ENCODE data around the gene CDIP1.

Gene CDIP1

GRCh38 chr16:4513881-4514280 lies 24.7 kb downstream of the CDIP1 start:
- DNase-seq (ENCODE audit: low spot score): no peak

- DNase-seq (ENCODE audit: low spot score): no peak
Measured at GRCh38 chr16:4513086-4513860, 25.3 kb downstream of the CDIP1 start.

GRCh38 chr16:4512473-4512872 lies 26.1 kb downstream of the CDIP1 start:
- no peak for DNase-seq (ENCODE audit: low spot score)

- peak; percentile 20 for DNase-seq (ENCODE audit: low spot score)
Measured at GRCh38 chr16:4511441-4512082, 27.0 kb downstream of the CDIP1 start.

GRCh38 chr16:4510747-4511426 lies 27.7 kb downstream of the CDIP1 start:
- DNase-seq (ENCODE audit: low spot score): no peak

- DNase-seq (ENCODE audit: low spot score): no peak
Measured at GRCh38 chr16:4510131-4510530, 28.4 kb downstream of the CDIP1 start.

- no peak for DNase-seq (ENCODE audit: low spot score)
Measured at GRCh38 chr16:4509420-4509819, 29.2 kb downstream of the CDIP1 start.

- DNase-seq (ENCODE audit: low spot score): no peak
Measured at GRCh38 chr16:4508806-4509205, 29.8 kb downstream of the CDIP1 start.

- DNase-seq (ENCODE audit: low spot score): no peak
Measured at GRCh38 chr16:4507588-4508345, 30.8 kb downstream of the CDIP1 start.

GRCh38 chr16:4506450-4506849 lies 32.1 kb downstream of the CDIP1 start:
- DNase-seq (ENCODE audit: low spot score): peak; percentile 59

- DNase-seq (ENCODE audit: low spot score): no peak
Measured at GRCh38 chr16:4505356-4506147, 33.0 kb downstream of the CDIP1 start.

GRCh38 chr16:4501071-4501478 lies 37.5 kb downstream of the CDIP1 start:
- no peak for DNase-seq (ENCODE audit: low spot score)

- peak; percentile 28 for DNase-seq (ENCODE audit: low spot score)
Measured at GRCh38 chr16:4500272-4500671, 38.3 kb downstream of the CDIP1 start.

GRCh38 chr16:4499196-4499555 lies 39.4 kb downstream of the CDIP1 start:
- DNase-seq (ENCODE audit: low spot score): no peak

- no peak for DNase-seq (ENCODE audit: low spot score)
Measured at GRCh38 chr16:4498546-4499195, 39.9 kb downstream of the CDIP1 start.

- no peak for DNase-seq (ENCODE audit: low spot score)
Measured at GRCh38 chr16:4496305-4496704, 42.3 kb downstream of the CDIP1 start.

- no peak for DNase-seq (ENCODE audit: low spot score)
Measured at GRCh38 chr16:4495766-4496165, 42.8 kb downstream of the CDIP1 start.

GRCh38 chr16:4494746-4495490 lies 43.7 kb downstream of the CDIP1 start:
- peak; percentile 31 for DNase-seq (ENCODE audit: low spot score)

- no peak for DNase-seq (ENCODE audit: low spot score)
Measured at GRCh38 chr16:4491898-4492297, 46.7 kb downstream of the CDIP1 start.

GRCh38 chr16:4489030-4489429 lies 49.5 kb downstream of the CDIP1 start:
- peak; percentile 14 for DNase-seq (ENCODE audit: low spot score)

Data from SW480 (cell line).